IPS-NIHi11 (cell line): ENCODE measurements around the gene ATXN10.
A peak's percentile ranks its signal among the peaks of the same experiment; 100 is the strongest.
"Not testable (repeated sequence)": the region's sequence is repeated elsewhere in the genome, so short reads cannot be mapped to it uniquely, and the experiment has no call there.

Source experiments
- DNase-seq: peaks from one replicate; pipeline ENCODE4 v3.0.0; 2012; ENCODE audit warnings: mixed read lengths, low spot score

Gene ATXN10, protein sequence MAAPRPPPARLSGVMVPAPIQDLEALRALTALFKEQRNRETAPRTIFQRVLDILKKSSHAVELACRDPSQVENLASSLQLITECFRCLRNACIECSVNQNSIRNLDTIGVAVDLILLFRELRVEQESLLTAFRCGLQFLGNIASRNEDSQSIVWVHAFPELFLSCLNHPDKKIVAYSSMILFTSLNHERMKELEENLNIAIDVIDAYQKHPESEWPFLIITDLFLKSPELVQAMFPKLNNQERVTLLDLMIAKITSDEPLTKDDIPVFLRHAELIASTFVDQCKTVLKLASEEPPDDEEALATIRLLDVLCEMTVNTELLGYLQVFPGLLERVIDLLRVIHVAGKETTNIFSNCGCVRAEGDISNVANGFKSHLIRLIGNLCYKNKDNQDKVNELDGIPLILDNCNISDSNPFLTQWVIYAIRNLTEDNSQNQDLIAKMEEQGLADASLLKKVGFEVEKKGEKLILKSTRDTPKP

DNA sequence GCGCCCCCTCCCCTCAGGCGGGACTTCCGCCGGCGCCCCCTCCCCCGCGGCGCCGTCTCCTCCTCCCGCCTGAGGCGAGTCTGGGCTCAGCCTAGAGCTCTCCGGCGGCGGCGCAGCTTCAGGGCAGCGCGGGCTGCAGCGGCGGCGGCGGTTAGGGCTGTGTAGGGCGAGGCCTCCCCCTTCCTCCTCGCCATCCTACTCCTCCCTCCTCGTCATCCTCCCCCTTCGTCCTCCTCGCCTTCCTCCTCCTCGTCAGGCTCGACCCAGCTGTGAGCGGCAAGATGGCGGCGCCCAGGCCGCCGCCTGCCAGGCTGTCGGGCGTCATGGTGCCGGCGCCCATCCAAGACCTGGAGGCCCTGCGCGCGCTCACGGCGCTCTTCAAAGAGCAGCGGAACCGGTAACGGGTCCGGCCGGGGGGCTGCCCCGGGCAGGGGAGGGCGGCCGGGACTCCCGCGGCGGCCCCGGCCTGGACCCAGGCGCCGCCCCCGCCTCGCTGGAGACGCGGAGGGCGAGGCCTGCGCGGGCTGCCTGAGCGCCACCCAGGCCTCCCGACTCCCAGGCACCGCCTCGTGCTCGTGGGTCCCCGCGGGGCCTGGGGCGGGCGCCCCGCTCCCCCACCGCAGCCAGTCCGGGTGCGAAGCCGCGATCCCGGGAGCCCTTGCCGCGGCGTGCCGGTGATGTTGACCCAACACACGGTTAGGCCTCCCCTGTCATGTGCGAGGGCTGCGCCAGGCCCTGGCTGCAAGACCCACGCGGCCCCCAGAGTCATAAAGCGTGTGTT, at the start of gene ATXN10:
Gene ATXN10, plus strand, starts transcription at position 52 of the 781 bp plus-strand sequence. Its CDS starts 230 bp downstream, at position 282.
- DNase-seq: peak; percentile 77

GRCh38 chr22:45621836-45622600, 49.6 kb upstream of the ATXN10 start:
- no peak for DNase-seq

- DNase-seq: not testable (repeated sequence)
Observed at GRCh38 chr22:45623464-45624145, 48.0 kb upstream of the ATXN10 start.

DNA sequence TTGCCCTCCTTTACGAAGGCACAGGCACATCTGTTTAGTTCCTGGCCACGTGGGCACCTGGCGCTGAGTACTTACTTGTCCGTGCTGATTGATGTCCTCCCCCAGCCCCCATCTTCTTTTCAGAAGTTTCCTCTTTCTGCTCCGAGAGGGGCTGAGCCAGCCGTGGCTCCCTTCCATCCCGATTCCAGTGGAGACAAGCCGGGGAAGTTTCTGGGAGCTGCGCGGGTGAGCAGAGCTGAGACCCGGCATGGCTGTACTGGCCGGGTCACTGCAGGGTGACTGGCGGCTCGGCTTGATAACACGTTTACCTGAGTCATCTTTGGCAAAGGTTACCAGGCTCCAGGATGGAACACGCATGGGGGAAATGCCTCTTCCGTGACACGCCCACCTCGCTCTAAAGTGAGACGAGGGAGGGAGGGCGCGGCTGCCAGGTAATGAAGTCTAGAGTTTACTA, 45.4 kb upstream of the ATXN10 start:
- no peak for DNase-seq

DNA sequence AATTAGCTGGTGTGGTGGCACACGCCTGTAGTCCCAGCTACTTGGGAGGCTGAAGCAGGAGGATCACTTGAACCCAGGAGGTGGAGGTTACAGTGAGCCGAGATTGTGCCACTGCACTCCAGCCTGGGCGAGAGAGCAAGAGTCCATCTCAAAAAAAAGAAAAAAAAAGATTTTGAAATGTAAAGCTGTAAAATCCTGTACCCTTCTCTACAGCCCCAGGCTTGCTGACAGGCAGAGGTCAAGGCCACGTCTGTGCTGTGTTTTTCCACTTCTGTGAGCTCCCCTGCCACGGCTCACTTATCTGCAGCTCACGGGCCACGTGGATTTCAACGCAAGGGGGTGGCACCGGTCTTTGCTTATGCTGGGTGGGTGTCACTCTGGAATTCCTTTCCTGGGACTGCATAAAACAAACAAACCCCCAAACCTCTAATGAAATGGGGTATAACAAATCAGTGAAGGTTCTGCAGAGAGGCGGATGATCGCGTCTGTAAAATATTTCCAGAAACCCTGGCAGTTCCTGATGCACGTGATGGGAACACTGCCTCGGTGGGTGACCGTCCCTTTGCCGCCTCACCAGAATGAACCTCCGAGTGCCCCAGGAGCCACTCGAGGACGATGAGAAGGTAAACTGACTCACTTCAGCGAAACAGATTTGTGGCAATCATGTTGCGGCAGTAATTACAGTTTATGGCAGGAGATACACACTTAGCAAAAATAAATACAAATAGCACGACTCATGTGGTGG, 44.0 kb upstream of the ATXN10 start:
- no peak for DNase-seq

DNA sequence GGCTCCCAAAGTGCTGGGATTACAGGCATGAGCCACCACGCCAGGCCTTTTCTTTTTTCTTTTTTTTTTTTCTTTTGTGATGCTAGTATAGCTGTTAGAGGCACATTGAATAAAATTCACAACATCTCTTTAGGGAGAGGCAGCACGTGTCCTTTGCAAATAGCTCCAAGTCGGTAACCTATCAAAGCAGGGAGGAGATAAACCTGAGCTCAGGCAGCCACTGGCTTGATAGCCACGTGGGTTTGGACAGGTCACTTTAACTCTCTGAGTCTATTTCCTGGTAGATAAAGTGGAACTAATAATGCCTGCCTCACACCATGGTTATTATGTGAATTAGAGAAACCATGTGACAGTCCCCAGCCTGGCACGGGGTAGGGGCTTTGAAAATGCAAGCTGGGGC, 43.1 kb upstream of the ATXN10 start:
- peak; percentile 47 for DNase-seq

DNA sequence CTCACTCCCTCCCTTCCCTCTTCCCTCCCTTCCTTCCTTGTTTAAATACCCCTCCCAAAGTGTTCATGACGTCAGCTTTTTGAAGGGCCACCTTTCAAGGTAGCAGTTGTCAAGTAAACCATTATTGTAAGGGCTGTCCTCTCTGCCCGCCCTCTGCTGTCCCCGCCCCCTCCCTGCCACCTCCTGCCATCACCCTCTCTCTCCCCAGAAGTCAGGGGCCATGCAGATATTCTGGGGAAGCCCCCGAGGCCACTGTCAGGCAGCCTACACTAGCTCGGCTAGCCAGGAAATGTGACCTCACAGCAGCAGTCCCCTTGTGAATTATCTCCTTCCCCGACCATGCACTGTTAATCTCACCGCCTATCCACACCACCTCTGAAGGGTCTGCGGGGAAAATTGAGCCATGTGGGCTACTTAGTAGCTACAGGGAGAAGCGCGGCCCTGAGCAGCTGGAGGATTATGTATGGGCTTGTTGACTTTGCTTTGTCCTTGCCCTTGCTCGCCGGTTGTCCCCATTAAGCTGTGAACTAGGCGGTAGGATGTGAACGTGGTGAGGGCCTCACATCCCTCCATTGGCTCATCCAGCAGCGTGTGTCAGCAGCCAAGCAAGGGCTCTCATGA, 42.1 kb upstream of the ATXN10 start:
- peak; percentile 40 for DNase-seq

DNA sequence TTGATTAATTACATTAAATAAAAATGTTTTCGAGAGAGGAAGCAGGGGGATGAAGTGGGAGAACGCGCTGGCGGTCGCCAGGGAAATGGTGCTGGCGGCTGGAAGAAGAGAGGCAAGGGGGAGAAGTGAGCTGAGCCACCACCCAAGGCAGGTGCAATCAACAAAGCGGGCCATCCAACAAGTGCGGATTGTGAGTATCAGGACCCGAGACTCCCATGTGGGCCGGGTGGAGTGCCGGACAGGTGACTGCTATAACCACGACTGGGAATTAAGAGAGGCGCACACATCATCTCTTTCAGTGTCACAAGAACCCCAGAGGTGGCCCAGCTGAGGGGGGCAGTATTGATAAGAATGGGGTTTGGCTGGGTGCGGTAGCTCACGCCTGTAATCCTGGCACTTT, 41.2 kb upstream of the ATXN10 start:
- DNase-seq: no peak

GRCh38 chr22:45631140-45631840, 40.3 kb upstream of the ATXN10 start:
- peak; percentile 57 for DNase-seq

GRCh38 chr22:45631841-45632238, 39.8 kb upstream of the ATXN10 start:
- no peak for DNase-seq

- peak; percentile 24 for DNase-seq
Observed at GRCh38 chr22:45632791-45633515, 38.7 kb upstream of the ATXN10 start.

GRCh38 chr22:45636683-45637082, 35.0 kb upstream of the ATXN10 start:
- DNase-seq: no peak

GRCh38 chr22:45638197-45638596, 33.4 kb upstream of the ATXN10 start:
- no peak for DNase-seq

DNA sequence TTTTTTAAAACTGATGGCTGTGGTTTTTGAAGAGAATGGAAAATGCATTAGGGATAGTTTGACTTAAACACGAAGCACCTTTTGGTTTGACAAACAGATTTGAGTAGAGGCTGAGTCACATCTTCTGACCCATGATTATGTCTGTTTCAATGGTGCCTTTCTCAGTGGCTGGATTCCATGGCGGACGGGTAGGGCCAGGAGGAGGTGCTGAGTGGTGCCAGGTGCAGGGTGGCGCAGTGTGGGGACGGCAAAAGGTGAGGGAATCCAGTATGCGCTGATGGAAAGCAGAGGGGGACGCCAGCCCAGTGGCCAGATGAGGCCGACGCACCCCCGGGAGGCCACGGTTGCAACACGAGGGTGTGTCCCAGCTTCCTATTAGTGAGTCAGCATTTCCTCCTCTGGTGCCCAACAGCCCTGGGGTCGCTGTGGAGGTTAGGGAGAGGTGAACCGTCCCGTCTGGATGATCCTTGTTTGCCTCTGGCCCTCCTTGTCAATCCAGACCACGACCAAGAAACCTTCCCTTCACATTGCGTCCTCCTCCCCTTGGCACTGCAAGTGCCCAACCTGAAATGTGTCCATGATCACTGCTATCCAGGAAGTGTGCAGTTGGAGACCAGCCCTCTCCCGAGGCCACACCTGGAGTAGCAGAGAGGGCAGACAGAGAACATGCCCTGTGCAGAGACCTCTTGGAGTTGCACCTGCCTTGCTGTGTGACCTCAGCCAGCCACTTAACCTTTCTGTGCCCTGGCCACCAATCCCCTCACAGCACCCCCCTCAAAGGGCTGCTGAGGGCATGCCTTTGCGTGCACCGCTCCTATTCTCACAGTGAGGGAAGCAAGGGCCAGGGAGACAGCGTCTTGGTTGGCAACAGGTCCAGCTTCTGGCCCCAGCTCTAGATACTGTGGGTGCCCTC, 32.5 kb upstream of the ATXN10 start:
- peak; percentile 32 for DNase-seq

DNA sequence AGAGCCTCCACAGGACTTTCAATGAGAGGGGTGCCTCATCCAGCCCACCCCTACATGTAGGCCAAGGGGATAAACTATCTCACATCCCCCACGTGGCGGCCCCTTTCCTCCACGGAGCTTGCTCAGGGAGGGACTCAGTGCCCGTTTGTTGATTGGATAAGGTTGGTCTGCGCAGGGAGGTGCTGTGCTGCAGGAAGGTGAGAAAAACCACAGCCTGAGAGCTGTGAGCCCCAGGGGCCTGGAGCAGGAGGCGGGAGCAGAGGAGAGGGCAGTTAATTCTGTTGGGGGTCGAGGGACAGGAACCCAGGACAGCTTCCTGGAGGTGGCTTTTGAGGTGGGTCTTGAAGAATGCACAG, 31.9 kb upstream of the ATXN10 start:
- DNase-seq: no peak

GRCh38 chr22:45640291-45640940, 31.2 kb upstream of the ATXN10 start:
- DNase-seq: no peak

DNA sequence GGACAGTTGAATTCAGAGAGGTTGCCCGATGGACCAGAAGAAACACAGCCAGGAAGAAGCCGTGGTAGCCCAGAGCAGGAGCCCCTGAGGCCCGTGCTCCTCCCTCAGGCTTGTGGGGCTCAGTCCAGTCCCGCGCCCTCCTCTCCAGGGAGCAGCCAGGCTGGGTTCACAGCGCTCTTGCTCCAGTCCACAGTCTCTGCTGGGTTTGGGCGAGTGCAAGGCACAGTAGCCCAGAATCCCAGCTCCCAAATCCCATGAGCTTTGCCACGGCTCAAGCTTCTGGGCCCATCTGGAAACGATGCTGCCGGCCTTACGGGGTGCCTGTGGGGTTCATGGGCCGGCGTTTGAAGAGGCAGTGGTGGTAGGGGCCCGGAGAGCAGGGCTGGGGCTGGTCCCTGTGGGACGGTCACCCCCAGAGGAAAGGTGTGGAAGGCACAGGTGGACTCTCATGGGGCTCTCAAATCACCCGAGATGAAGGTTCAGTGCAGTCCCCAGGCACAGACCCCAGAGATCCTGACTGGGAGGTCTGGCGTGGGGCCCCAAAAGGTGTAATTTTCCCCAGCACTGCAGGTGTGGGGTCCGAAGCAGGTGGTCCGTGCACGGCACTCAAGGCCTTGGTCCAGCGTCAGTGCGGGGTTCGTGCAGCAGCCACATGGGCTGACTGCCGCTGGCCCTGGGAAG, 30.6 kb upstream of the ATXN10 start:
- no peak for DNase-seq
